Stimulated activated effector memory CD8-positive, alpha-beta T cell treated with anti-CD3 and anti-CD28 coated beads, Interleukin-12 subunit alpha, Interleukin-12 subunit beta, amount 100 ng/mL, for 72 hours (primary cell): ENCODE results near the gene USP27X.

Source experiments
- ATAC-seq: fragments of 150-1000 bp; cut with Tn5 transposase; 2 replicates; pipeline ENCODE4 v1.10.0; 2021
- DNase-seq, 2 donors: peaks; one replicate each; pipeline ENCODE4 v3.0.0; 2021 to 2022; ENCODE audit warnings: low spot score in 2 of 2
- H3K27ac Mint-ChIP-seq: one replicate; pipeline ENCODE4 v1.8.0; 2022; ENCODE audit warnings: mild to moderate bottlenecking, mixed read lengths
- H3K36me3 Mint-ChIP-seq: one replicate; pipeline ENCODE4 v1.8.0; 2022; ENCODE audit warnings: mild to moderate bottlenecking, mixed read lengths
- H3K4me1 Mint-ChIP-seq: one replicate; pipeline ENCODE4 v1.8.0; 2022; ENCODE audit warnings: mixed read lengths
- H3K4me3 Mint-ChIP-seq: one replicate; pipeline ENCODE4 v1.8.0; 2022; ENCODE audit warnings: mild to moderate bottlenecking, mixed read lengths
- H3K9me3 Mint-ChIP-seq: one replicate; pipeline ENCODE4 v1.8.0; 2022; ENCODE audit warnings: mixed read lengths

USP27X gene

DNA sequence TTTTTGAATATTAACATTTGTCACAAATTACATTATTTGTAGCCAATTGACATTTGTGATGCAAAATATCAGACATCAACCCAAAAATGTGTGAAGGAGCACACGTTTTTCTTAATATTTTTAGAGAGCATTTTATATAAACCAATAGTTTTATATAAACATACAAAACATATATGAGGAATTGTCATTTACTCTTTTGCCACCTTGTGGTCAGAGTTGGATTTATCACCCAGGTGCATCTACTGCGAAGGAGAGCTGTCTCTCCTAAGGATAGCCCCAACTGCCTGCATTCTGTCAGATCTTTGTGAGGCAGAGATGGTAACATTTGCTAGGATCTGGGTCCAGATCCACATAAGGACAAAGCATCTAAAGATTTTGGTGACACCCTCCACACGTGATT lies 2.5 kb upstream of the USP27X start:
- Mint-ChIP-seq H3K4me1 (peaks cover 21% of the 10 kb centered on the region), H3K36me3 (no peaks in the 10 kb centered on the region), H3K9me3 (no peaks in the 10 kb centered on the region), H3K27ac (no peak overlapping the region), H3K4me3 (no peak overlapping the region)
- no peak for ATAC-seq
- DNase-seq = peak in 1 of 2 donors; percentile 2

DNA sequence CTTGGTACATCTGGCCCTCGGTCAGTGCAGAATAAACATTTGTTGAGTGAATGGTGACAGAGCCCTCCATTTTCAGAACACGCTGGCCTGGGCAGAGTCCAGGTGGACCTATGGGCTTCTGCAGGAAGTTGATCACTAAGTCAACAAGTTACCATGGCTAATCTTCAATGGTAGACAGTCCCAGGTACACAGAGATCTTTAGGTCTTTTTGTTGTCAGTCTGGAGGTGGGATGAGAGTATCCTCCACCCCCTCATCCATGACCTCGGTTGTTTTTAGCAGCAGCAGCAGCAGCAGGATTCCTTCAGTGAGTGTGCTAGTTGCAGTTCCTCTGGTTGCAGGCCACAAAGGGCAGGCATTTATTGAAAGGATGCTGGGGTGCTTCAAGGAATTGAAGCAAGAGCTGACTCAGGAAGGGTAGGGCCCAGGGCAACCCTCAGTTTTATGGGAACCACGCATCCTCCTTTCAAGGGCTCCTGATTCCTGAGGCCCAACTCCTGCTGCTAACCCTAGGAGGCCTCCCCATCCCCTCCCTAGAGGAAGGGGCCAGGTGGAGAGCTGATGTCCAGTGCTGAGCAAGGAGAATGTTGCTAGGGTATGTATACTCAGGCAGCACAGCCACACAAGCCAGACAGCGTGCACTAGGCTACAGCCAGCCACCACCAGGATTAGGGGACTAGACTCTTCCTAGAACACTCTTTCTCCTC lies 1.7 kb upstream of the USP27X start:
- Mint-ChIP-seq H3K36me3 (no peaks in the 10 kb centered on the region), H3K9me3 (no peaks in the 10 kb centered on the region), H3K4me1 (peaks cover 25% of the 10 kb centered on the region), H3K4me3 (no peak overlapping the region), H3K27ac (no peak overlapping the region)
- no peak for DNase-seq
- no peak for ATAC-seq

DNA sequence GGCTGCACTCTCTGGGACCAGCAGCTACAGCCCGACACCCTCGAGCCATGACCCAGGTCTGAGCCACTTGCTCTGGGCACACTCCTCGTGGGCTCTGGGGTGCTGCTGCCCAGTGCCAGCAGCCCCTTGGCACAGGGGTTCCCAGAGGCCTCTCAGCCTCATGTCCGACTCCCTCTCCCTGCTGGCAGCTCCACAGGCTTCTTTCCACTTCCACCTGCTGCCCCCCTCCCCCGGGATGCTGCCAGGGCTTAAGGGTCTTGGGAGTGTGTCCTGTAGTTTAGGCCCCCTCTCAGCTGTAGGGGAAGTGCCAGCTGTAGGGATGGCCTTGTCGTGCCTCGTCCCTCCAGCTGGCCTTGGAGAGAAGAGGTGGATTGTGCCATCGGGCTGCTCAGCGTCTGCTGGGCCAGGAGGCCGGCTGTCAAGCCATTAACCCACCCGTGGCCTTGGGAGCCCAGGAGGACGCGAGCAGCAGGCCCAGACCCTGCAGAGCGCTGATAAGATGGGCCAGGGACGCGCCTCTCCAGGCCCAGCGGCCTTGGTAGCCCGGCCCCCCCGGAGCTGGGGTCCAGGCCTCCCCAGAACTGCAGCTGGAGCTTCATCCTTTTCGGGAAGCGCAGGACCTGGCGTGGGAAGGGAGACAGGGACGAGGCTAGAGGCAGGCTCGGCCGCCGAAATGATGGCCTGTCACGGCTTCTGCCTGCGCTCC lies 1.0 kb upstream of the USP27X start:
- no peak for DNase-seq
- ATAC-seq = no peak
- Mint-ChIP-seq H3K27ac (no peak overlapping the region), H3K4me3 (peak overlapping the region; percentile 67), H3K4me1 (peaks cover 25% of the 10 kb centered on the region), H3K9me3 (no peaks in the 10 kb centered on the region), H3K36me3 (no peaks in the 10 kb centered on the region)

DNA sequence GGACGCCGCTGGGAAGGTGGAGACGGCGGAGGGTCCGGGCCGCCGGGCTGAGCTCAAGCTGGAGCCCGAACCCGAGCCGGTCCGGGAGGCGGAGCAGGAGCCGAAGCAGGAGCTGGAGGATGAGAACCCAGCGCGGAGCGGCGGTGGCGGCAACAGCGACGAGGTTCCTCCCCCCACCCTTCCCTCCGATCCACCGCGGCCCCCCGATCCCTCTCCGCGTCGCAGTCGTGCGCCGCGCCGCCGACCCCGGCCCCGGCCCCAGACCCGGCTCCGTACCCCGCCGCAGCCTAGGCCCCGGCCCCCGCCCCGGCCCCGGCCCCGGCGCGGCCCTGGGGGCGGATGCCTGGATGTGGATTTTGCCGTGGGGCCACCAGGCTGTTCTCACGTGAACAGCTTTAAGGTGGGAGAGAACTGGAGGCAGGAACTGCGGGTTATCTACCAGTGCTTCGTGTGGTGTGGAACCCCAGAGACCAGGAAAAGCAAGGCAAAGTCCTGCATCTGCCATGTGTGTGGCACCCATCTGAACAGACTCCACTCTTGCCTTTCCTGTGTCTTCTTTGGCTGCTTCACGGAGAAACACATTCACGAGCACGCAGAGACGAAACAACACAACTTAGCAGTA lies 483 bp downstream of the USP27X start:
- Mint-ChIP-seq H3K36me3 (no peaks in the 10 kb centered on the region), H3K9me3 (no peaks in the 10 kb centered on the region), H3K4me1 (peaks cover 31% of the 10 kb centered on the region), H3K27ac (no peak overlapping the region), H3K4me3 (peak overlapping the region; percentile 67)
- DNase-seq (no peak), ATAC-seq (no peak)

DNA sequence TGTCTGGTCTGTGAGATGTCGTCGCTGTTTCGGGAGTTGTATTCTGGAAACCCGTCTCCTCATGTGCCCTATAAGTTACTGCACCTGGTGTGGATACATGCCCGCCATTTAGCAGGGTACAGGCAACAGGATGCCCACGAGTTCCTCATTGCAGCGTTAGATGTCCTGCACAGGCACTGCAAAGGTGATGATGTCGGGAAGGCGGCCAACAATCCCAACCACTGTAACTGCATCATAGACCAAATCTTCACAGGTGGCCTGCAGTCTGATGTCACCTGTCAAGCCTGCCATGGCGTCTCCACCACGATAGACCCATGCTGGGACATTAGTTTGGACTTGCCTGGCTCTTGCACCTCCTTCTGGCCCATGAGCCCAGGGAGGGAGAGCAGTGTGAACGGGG lies 1.4 kb downstream of the USP27X start:
- H3K4me1 Mint-ChIP-seq = peaks cover 26% of the 10 kb centered on the region
- no peaks in the 10 kb centered on the region for H3K36me3 Mint-ChIP-seq
- DNase-seq (no peak), ATAC-seq (no peak)
- no peak overlapping the region for H3K27ac Mint-ChIP-seq
- peak overlapping the region; percentile 67 for H3K4me3 Mint-ChIP-seq
- H3K9me3 Mint-ChIP-seq = no peaks in the 10 kb centered on the region

DNA sequence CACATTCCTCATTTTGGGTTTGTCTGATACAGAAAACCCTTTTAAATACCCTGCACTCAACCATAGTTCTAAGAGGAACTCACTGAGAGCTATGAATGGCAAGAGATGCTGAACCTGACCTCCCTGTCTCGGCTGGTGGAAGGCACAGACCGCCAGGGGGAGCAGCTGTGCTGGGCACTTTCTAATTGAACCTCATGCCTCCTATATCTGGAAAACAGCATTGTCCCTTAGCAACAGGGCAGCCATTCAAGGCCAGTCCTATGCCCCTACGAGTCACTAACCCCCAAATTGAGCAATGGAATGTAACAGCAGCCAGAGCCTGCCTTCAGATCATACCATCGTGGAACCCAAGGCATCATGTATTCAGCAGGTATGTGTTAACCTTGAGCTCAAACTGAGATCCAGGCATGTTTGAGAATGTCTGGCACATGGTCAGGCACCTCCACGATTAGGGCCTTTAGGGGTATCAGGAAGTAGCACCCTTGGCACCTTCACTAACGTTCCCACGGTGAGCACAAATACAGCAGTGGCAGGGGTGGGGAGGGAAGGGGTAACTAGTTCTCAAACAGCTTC lies 5.1 kb downstream of the USP27X start:
- ATAC-seq (peak; percentile 61), DNase-seq (peak; percentile 24 to 62)
- Mint-ChIP-seq H3K4me1 (peaks cover 16% of the 10 kb centered on the region), H3K9me3 (no peaks in the 10 kb centered on the region), H3K36me3 (no peaks in the 10 kb centered on the region), H3K4me3 (no peak overlapping the region), H3K27ac (no peak overlapping the region)

DNA sequence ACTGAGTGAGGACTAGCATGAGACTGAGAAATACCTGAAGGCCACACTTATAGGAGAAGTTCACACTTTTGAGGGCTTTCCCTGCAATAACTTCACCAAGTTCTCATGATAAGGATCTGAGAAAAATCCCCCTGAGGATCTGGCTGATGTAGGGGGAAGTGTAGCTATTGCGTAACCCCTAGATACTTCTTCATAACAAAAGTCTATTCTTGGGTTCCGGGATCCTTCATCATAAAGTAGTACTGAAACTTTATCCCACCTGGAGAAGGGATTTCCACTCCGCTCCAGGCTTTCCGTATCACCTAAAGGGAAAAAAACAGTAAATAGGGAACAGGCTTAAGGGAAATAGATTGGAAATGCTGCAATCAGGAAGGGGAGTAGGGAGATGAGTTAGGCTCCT lies 13.3 kb downstream of the USP27X start:
- H3K4me1 Mint-ChIP-seq = no peaks in the 10 kb centered on the region
- no peak overlapping the region for H3K4me3 Mint-ChIP-seq
- no peak for DNase-seq
- H3K27ac Mint-ChIP-seq = no peak overlapping the region
- no peak for ATAC-seq
- peaks cover 8% of the 10 kb centered on the region for H3K9me3 Mint-ChIP-seq
- H3K36me3 Mint-ChIP-seq = no peaks in the 10 kb centered on the region

DNA sequence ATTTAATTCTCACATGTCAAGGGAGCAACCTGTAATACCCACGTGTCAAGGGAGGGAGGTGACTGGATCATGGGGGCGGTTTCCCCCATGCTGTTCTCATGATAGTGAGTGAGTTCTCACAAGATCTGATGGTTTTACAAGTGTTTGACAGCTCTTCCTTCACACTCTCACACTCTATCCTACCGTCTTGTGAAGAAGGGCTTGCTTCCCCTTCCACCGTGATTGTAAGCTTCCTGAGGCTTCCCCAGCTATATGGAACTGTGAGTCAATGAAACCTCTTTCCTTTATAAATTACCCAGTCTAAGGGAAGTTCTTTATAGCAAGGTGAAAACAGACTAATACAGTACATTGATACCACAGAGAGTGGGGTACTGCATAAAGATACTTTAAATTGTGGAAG lies 17.7 kb downstream of the USP27X start:
- Mint-ChIP-seq H3K27ac (no peak overlapping the region), H3K9me3 (peaks cover 8% of the 10 kb centered on the region), H3K4me3 (no peak overlapping the region), H3K4me1 (no peaks in the 10 kb centered on the region), H3K36me3 (no peaks in the 10 kb centered on the region)
- DNase-seq = no peak
- no peak for ATAC-seq

DNA sequence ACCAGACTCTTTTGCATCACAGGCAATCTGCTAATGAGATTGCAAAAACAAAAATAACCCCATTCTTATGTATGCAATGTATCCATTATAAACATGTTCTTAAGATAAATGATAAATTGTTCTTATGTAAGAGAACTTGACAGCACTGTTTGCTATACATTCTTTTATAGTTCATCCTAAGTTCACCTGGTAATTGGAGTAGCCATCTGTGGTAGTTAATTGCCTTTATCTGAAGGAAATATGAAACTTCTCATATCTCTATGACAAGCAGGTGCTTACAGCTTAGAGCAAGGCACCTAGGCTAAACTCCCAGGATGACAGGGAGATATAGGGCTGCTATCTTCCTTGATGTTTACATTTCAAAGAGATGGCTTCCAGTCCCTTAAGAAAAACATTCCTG lies 21.8 kb downstream of the USP27X start:
- ATAC-seq (no peak), DNase-seq (no peak)
- Mint-ChIP-seq H3K36me3 (no peaks in the 10 kb centered on the region), H3K4me1 (no peaks in the 10 kb centered on the region), H3K27ac (no peak overlapping the region), H3K4me3 (no peak overlapping the region), H3K9me3 (peaks cover 8% of the 10 kb centered on the region)

DNA sequence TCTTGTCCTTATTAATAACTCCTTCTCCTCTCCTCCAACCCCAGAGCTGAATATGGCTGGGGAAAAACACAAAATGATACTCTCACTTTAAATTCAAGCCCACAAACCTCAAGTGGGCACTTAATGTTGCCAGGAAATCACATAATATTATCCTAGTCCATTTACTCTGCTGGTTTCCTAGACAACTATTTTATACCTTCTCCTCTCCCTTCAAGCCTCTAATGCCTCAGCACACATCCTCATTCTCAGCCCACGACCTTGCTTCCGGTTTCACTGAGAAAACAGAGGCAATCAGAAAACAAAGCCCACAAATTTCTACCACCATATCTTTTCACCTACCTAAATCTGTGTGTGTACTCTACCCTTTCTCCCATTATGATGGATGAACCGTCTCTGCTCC lies 31.1 kb downstream of the USP27X start:
- peaks cover 12% of the 10 kb centered on the region for H3K4me1 Mint-ChIP-seq
- no peaks in the 10 kb centered on the region for H3K36me3 Mint-ChIP-seq
- DNase-seq = no peak
- H3K27ac Mint-ChIP-seq = peak overlapping the region; percentile 27
- H3K4me3 Mint-ChIP-seq = no peak overlapping the region
- no peak for ATAC-seq
- H3K9me3 Mint-ChIP-seq = no peaks in the 10 kb centered on the region

DNA sequence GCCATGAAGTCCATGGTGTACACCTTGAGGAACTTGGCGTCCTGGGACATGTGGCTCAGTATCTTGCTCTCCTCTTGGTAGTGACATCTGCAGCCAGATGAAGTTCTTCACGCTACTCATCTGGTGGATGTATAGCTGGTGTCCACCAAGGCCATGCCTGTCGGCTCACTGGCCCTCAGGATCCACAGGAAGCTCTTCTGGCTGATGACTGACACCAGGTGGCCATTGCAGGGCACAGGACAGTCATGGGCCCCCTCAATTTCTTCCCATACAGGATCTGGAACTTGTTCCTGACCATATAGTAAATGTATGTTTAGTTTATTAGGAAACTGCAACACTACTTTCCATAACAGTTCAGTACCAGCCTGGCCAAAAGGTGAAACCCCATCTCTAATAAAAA lies 32.8 kb downstream of the USP27X start:
- no peak for DNase-seq
- H3K27ac Mint-ChIP-seq = no peak overlapping the region

DNA sequence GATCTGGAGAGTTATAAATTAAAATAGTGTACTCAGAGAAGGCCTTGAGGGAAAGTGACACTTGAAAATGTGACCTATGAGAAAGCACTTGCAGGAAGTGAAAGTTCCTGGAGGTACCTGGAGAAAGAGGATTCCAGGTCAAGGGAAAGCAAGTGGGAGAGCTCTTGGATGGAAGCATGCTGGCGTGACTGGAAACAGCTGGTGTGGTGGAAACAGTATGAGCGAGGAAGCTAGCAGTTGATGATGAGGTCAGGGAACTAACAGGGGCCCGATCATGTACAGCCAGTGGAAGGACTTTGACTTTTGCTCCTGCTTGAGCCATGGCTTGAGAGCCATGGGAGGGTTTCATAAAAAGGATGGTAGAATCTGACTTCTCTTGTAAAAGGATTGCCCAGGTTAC lies 33.6 kb downstream of the USP27X start:
- H3K4me3 Mint-ChIP-seq = no peak overlapping the region
- H3K9me3 Mint-ChIP-seq = no peaks in the 10 kb centered on the region
- H3K27ac Mint-ChIP-seq = no peak overlapping the region
- H3K36me3 Mint-ChIP-seq = no peaks in the 10 kb centered on the region
- DNase-seq = no peak
- no peak for ATAC-seq
- H3K4me1 Mint-ChIP-seq = peaks cover 12% of the 10 kb centered on the region

More for the DNA sequence above, 32.8 kb downstream of the USP27X start:
- H3K4me1 Mint-ChIP-seq = peaks cover 12% of the 10 kb centered on the region
- H3K36me3 Mint-ChIP-seq = no peaks in the 10 kb centered on the region
- ATAC-seq = no peak
- no peaks in the 10 kb centered on the region for H3K9me3 Mint-ChIP-seq
- no peak overlapping the region for H3K4me3 Mint-ChIP-seq

DNA sequence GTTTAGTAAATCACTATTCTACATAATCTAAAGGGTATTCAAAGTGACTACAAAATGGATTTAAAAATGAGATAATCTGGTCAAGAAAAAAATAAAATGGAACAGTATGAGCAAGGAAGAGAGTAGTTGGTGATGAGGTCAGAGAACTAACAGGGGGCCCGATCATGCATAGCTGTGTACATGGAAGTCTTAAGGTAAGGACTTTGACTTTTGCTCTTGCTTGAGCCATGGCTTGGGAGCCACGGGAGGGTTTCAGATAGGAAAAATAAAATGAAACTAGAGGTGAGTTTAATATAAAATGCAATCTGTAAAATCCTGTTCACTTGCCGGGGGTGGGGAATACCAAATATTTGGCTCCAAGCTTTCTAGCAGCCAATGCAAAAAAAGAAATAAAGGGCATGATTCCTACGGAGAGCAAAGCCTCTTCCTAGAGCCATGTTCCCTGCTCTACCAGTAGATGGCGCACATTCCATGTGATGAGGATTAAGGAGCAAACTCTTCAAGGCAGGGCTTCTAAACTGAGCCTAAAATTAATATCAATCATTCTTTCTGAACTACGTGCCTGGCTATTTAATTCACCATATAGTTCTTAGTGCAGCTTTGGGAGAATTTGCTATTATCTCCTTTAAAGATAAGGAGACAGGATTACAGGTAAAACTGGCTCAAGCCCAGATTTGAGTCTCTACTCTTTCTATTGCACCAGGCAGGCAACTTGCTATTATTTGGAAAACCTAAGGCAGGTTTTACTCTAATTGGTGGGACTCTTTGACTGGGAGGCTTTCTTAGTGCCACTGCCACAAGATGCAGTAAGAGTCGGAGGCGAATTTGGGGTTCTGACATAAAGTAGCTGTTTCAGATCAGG lies 36.3 kb downstream of the USP27X start:
- DNase-seq = peak; percentile 10 to 52
- Mint-ChIP-seq H3K4me1 (peaks cover 3% of the 10 kb centered on the region), H3K27ac (no peak overlapping the region), H3K9me3 (no peaks in the 10 kb centered on the region), H3K36me3 (no peaks in the 10 kb centered on the region), H3K4me3 (no peak overlapping the region)
- ATAC-seq = peak; percentile 54

DNA sequence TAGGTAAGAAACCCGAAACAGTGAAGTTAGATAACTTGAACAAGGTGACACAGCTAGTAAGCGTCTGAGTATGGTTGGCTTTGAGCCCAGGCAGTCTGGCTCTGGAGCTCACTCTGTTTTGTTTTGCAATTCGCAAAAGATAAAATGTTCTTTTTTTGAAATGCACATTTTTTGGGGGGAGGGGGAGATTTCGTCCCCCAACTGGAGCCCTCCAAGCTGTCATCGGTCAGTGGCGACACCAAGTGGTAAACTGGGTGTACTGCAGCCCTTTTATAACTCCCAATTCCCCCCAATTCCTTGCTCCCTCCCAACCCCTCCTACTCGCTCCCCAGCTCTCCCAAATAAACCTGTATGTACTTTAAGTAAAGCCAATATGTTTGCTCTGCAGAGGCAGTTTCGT lies 40.3 kb downstream of the USP27X start:
- Mint-ChIP-seq H3K9me3 (no peaks in the 10 kb centered on the region), H3K36me3 (no peaks in the 10 kb centered on the region), H3K4me3 (no peak overlapping the region), H3K27ac (no peak overlapping the region), H3K4me1 (no peaks in the 10 kb centered on the region)
- ATAC-seq (no peak), DNase-seq (peak in 1 of 2 donors; percentile 51)

DNA sequence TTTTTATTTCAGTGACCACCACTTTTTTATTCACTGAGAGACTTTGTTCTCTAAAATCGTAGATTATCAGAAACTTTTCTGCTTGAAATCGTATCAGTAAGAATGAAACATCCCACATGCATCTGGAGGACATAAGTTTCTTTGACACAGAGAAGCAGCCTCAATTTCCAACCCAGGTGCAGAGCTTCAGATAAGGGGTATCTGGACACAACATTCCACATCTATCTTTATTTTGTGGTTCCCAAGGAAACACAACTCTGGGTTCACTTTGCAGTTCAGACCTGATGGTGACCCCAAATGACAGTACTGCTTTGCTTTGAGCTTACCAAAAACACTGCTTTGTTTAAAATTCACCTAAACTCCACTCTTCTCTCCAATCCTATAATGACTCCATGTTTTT lies 41.8 kb downstream of the USP27X start:
- H3K36me3 Mint-ChIP-seq = no peaks in the 10 kb centered on the region
- no peak overlapping the region for H3K27ac Mint-ChIP-seq
- H3K4me1 Mint-ChIP-seq = no peaks in the 10 kb centered on the region
- DNase-seq (no peak), ATAC-seq (no peak)
- no peaks in the 10 kb centered on the region for H3K9me3 Mint-ChIP-seq
- H3K4me3 Mint-ChIP-seq = no peak overlapping the region
